Loucy (cell line): Measurements from ENCODE around the gene GSTM3.

ENCODE experiments used
- EZH2phosphoT487 ChIP-seq: fragments of 200-600 bp; IDR thresholded peaks from 2 replicates; pipeline ENCODE4 v1.6.1; 2018; ENCODE audit warnings: antibody characterized with exemption, mild to moderate bottlenecking, moderate library complexity, borderline replicate concordance
- TF ChIP-seq, protein P1 (sequence below): fragments of 200-600 bp; sonication (generic); conservative IDR thresholded peaks from 2 replicates; pipeline ENCODE4 v1.5.1; 2014; ENCODE audit warnings: mild to moderate bottlenecking, antibody characterized with exemption, low read length

GRCh38 chr1:109733236-109733870 lies 7.5 kb downstream of the GSTM3 start:
- TF ChIP-seq, protein P1, sequence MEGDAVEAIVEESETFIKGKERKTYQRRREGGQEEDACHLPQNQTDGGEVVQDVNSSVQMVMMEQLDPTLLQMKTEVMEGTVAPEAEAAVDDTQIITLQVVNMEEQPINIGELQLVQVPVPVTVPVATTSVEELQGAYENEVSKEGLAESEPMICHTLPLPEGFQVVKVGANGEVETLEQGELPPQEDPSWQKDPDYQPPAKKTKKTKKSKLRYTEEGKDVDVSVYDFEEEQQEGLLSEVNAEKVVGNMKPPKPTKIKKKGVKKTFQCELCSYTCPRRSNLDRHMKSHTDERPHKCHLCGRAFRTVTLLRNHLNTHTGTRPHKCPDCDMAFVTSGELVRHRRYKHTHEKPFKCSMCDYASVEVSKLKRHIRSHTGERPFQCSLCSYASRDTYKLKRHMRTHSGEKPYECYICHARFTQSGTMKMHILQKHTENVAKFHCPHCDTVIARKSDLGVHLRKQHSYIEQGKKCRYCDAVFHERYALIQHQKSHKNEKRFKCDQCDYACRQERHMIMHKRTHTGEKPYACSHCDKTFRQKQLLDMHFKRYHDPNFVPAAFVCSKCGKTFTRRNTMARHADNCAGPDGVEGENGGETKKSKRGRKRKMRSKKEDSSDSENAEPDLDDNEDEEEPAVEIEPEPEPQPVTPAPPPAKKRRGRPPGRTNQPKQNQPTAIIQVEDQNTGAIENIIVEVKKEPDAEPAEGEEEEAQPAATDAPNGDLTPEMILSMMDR = no peak
- no peak for TF ChIP-seq EZH2phosphoT487
